Measurements from ENCODE around the gene FAM90A26.
"Not testable (repeated sequence)": the region's sequence is repeated elsewhere in the genome, so short reads cannot be mapped to it uniquely, and the experiment has no call there.

The FAM90A26 gene

DNA sequence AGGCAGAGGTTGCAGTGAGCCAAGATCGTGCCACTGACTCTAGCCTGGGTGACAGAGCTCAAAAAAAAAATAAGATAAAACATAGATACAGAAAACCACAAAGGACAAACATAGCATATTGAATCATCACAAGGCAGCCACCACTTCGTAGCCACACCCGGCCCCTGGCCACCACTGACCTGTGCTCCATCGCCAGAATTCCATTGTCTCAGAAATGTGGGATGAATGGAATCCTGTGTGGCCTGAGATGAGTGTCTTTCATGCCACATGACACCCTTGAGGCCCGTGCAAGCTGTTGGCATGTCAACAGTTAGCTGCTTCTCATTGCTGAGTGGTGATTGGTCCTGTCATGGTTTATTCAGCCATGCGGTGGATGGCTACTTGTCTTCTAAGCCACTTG lies 10.2 kb upstream of the FAM90A26 start:
- DNase-seq, result not testable (repeated sequence)

GRCh38 chr4:9165990-9166389 lies 4.2 kb upstream of the FAM90A26 start:
- not testable (repeated sequence) for DNase-seq

GRCh38 chr4:9210357-9210756 lies 40.1 kb downstream of the FAM90A26 start, which contains the start of gene USP17L10:
TSS of gene USP17L10 (plus strand) at chr4:9210657. CDS start at chr4:9210657, 0 bp downstream.
- not testable (repeated sequence) for DNase-seq

- not testable (repeated sequence) for DNase-seq
Measured at GRCh38 chr4:9214701-9215100, 44.5 kb downstream of the FAM90A26 start.

DNA sequence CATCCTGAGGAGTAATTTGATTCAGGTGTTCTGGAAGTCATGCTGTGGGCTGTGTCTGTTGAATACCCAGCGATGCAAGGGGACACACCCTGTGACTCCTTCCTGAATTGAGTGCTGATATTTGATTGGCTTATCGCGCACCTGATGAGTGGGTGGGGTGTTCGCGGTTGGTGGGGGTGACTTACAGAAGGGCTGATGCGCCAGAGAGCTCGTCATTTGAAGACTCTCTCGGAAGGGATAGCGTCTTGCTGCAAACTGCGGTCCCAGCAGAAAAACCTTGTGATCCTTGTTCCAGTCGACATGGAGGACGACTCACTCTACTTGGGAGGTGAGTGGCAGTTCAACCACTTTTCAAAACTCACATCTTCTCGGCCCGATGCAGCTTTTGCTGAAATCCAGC lies 44.9 kb downstream of the FAM90A26 start, which contains the start of gene USP17L11:
USP17L11 (plus strand) TSS at position 301 of the 400 bp plus-strand sequence; CDS start at position 301, 0 bp downstream.
- DNase-seq, result not testable (repeated sequence)

DNA sequence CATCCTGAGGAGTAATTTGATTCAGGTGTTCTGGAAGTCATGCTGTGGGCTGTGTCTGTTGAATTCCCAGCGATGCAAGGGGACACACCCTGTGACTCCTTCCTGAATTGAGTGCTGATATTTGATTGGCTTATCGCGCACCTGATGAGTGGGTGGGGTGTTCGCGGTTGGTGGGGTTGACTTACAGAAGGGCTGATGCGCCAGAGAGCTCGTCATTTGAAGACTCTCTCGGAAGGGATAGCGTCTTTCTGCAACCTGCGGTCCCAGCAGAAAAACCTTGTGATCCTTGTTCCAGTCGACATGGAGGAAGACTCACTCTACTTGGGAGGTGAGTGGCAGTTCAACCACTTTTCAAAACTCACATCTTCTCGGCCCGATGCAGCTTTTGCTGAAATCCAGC lies 49.6 kb downstream of the FAM90A26 start, which contains the start of gene USP17L12:
USP17L12 (plus strand) TSS at position 301 of the 400 bp plus-strand sequence; CDS start at position 301, 0 bp downstream.
- DNase-seq, result not testable (repeated sequence)

- DNase-seq, result not testable (repeated sequence)
Measured at GRCh38 chr4:9224596-9224995, 54.4 kb downstream of the FAM90A26 start, which contains the start of gene USP17L13. TSS of gene USP17L13 (plus strand) at chr4:9224896. CDS start at chr4:9224896, 0 bp downstream.

Measured in NCI-H1436 treated with DMSO at 0.1 percent for 48 hours (cell line).